SH-SY5Y (cell line): Measurements from ENCODE around the gene PLXNA3.

Source experiments
- GATA2 ChIP-seq: IDR thresholded peaks from 2 replicates; pipeline ENCODE4 v1.6.1; 2011; ENCODE audit warnings: mild to moderate bottlenecking, low read depth, low read length
- GATA3 ChIP-seq: IDR thresholded peaks from 2 replicates; pipeline ENCODE4 v1.6.1; 2011; ENCODE audit warnings: low read depth, mild to moderate bottlenecking, low read length, moderate library complexity

GRCh38 chrX:154458954-154459778 lies 1.1 kb downstream of the PLXNA3 start:
- TF ChIP-seq GATA3 (no peak), GATA2 (no peak)
